HEK293 (cell line): ENCODE measurements around the gene TMEM255B.

ENCODE experiments used
- BCL11B ChIP-seq: fragments of 450-650 bp; formaldehyde crosslinking; IDR thresholded peaks from 2 replicates; pipeline ENCODE4 v1.5.1; 2016; ENCODE audit warnings: low read depth, missing biosample characterization, missing genetic modification characterization
- KLF8 ChIP-seq: fragments of 450-650 bp; formaldehyde crosslinking; IDR thresholded peaks from 2 replicates; pipeline ENCODE4 v1.5.1; 2016; ENCODE audit warnings: missing biosample characterization, missing genetic modification characterization
- PBX3 ChIP-seq: sonication (generic); formaldehyde crosslinking; IDR thresholded peaks from 2 replicates; pipeline ENCODE4 v1.8.1; 2022; ENCODE audit warnings: mild to moderate bottlenecking, moderate library complexity, missing genetic modification reagents
- ZNF146 ChIP-seq: fragments of 450-650 bp; formaldehyde crosslinking; IDR thresholded peaks from 2 replicates; pipeline ENCODE4 v1.5.1; 2016; ENCODE audit warnings: missing biosample characterization, missing genetic modification characterization
- ZNF423 ChIP-seq: fragments of 450-650 bp; formaldehyde crosslinking; IDR thresholded peaks from 2 replicates; pipeline ENCODE4 v1.5.1; 2016; ENCODE audit warnings: missing biosample characterization, missing genetic modification characterization
- ZNF558 ChIP-seq: fragments of 450-650 bp; formaldehyde crosslinking; IDR thresholded peaks from 2 replicates; pipeline ENCODE4 v1.5.1; 2016; ENCODE audit warnings: missing biosample characterization, missing genetic modification characterization
- ZNF610 ChIP-seq: fragments of 450-650 bp; formaldehyde crosslinking; IDR thresholded peaks from 2 replicates; pipeline ENCODE4 v1.5.1; 2016; ENCODE audit warnings: missing biosample characterization, missing genetic modification characterization, borderline replicate concordance
- TF ChIP-seq, protein P1 (sequence below): fragments of 450-650 bp; formaldehyde crosslinking; IDR thresholded peaks from 2 replicates; pipeline ENCODE4 v1.5.1; 2016; ENCODE audit warnings: missing biosample characterization, missing genetic modification characterization

DNA sequence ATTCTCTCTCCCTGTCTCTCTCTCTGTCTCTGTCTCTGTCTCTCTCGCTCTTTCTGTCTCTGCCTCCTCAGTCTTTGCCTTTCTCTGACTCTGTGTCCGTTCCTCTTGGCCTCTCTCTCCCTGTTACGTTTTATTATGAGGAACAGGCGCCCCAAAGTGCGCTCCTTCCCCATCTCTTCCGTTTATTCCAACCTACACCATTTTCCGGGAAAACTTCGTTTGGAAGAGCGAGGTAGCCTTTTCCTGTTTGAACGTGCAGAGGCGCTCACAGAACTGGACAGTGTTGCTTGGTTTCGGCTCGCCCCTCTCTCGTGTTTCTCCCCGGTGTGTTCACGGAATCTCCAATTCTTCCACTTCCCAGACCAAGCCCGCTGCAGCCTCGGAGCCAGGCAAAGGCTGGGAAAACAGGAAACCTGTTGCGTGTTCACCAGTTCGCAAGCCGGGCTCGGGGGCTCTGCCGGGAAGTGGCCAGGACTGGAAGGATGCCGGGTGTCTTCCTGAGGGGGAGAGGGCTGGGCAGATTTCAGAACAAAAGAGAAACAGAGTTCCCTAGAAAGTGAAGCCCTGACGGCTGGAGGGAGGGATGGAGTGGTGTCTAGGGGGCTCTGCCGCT lies 605 bp downstream of the TMEM255B start:
- TF ChIP-seq PBX3 (CRISPR knock-in tag) (no peak), BCL11B (tag by site-specific recombination) (no peak), KLF8 (no peak), ZNF423 (tag by site-specific recombination) (no peak), ZNF146 (tag by site-specific recombination) (no peak), ZNF610 (tag by site-specific recombination) (no peak), ZNF558 (no peak)
- TF ChIP-seq, protein P1, sequence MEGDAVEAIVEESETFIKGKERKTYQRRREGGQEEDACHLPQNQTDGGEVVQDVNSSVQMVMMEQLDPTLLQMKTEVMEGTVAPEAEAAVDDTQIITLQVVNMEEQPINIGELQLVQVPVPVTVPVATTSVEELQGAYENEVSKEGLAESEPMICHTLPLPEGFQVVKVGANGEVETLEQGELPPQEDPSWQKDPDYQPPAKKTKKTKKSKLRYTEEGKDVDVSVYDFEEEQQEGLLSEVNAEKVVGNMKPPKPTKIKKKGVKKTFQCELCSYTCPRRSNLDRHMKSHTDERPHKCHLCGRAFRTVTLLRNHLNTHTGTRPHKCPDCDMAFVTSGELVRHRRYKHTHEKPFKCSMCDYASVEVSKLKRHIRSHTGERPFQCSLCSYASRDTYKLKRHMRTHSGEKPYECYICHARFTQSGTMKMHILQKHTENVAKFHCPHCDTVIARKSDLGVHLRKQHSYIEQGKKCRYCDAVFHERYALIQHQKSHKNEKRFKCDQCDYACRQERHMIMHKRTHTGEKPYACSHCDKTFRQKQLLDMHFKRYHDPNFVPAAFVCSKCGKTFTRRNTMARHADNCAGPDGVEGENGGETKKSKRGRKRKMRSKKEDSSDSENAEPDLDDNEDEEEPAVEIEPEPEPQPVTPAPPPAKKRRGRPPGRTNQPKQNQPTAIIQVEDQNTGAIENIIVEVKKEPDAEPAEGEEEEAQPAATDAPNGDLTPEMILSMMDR (tag by site-specific recombination): no peak
